GM12878 (cell line): Measurements from ENCODE around the gene ACSL1.

Source experiments
- DPF2 ChIP-seq: fragments of 450-650 bp; IDR thresholded peaks from 2 replicates; pipeline ENCODE4 v1.6.1; 2017; ENCODE audit warnings: mild to moderate bottlenecking
- JUND ChIP-seq: IDR thresholded peaks from 2 replicates; pipeline ENCODE4 v1.6.1; 2012; ENCODE audit warnings: low read depth, mild to moderate bottlenecking, low read length, improper control_type of control experiment, moderate library complexity
- MEF2A ChIP-seq: IDR thresholded peaks from 2 replicates; pipeline ENCODE4 v1.6.1; 2011; ENCODE audit warnings: low read depth, mild to moderate bottlenecking, low read length, moderate library complexity; ENCODE audit not compliant: insufficient read depth
- POLR2A ChIP-seq: IDR thresholded peaks from 2 replicates; pipeline ENCODE4 v1.6.1; 2011; ENCODE audit warnings: low read depth, mild to moderate bottlenecking, low read length
- TF ChIP-seq, protein P1 (sequence below), 3 experiments: IDR thresholded peaks in 2 of 3; conservative IDR thresholded peaks in 1 of 3; 2 replicates each; pipeline ENCODE4 v1.5.1; 2011; ENCODE audit warnings: low read depth in 3 of 3, low read length in 3 of 3, mild to moderate bottlenecking in 3 of 3, control low read depth in 2 of 3, moderate library complexity in 2 of 3, inconsistent platforms in 1 of 3, mixed read lengths in 1 of 3; ENCODE audit not compliant: control insufficient read depth in 2 of 3, insufficient read depth in 1 of 3; ENCODE audit errors: extremely low read depth in 1 of 3
- TF ChIP-seq, protein P2 (sequence below): IDR thresholded peaks from 2 replicates; pipeline ENCODE4 v1.6.1; 2011; ENCODE audit warnings: low read depth, low read length, improper control_type of control experiment, borderline replicate concordance
- TF ChIP-seq, protein P3 (sequence below): IDR thresholded peaks from 2 replicates; pipeline ENCODE4 v1.6.1; 2012; ENCODE audit warnings: improper control_type of control experiment, low read depth, low read length; ENCODE audit not compliant: insufficient replicate concordance
- TF ChIP-seq, protein P4 (sequence below): fragments of 450-650 bp; formaldehyde crosslinking; IDR thresholded peaks from 2 replicates; pipeline ENCODE4 v1.5.0; 2022; ENCODE audit warnings: mild to moderate bottlenecking, missing genetic modification characterization

DNA sequence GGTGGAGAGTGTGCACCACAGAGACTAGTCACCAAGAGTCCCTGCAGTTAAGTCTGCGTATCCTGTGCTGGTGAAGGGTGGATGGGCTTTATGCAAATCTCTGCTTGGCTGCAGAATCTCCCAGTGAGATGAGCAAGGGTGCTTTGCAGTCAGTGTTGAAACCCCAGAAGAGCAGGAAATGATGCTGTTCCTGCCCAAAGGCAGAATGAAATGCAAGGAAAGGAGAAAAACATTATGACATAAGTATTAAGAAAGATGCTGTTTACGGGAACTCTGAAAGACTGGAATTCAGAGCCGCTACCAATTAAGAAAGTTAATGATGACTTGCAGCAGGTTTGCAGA, 25.4 kb upstream of the ACSL1 start:
- TF ChIP-seq, protein P1, sequence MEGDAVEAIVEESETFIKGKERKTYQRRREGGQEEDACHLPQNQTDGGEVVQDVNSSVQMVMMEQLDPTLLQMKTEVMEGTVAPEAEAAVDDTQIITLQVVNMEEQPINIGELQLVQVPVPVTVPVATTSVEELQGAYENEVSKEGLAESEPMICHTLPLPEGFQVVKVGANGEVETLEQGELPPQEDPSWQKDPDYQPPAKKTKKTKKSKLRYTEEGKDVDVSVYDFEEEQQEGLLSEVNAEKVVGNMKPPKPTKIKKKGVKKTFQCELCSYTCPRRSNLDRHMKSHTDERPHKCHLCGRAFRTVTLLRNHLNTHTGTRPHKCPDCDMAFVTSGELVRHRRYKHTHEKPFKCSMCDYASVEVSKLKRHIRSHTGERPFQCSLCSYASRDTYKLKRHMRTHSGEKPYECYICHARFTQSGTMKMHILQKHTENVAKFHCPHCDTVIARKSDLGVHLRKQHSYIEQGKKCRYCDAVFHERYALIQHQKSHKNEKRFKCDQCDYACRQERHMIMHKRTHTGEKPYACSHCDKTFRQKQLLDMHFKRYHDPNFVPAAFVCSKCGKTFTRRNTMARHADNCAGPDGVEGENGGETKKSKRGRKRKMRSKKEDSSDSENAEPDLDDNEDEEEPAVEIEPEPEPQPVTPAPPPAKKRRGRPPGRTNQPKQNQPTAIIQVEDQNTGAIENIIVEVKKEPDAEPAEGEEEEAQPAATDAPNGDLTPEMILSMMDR (IDR thresholded peaks at IDR 0.05 in 2 of 3, conservative IDR thresholded peaks at IDR 0.05 in 1 of 3; ENCODE audit: control insufficient read depth in 2 of 3, extremely low read depth in 1 of 3, insufficient read depth in 1 of 3, low read depth in 3 of 3, low read length in 3 of 3): no peak
- TF ChIP-seq POLR2A: no peak
- TF ChIP-seq, protein P2, sequence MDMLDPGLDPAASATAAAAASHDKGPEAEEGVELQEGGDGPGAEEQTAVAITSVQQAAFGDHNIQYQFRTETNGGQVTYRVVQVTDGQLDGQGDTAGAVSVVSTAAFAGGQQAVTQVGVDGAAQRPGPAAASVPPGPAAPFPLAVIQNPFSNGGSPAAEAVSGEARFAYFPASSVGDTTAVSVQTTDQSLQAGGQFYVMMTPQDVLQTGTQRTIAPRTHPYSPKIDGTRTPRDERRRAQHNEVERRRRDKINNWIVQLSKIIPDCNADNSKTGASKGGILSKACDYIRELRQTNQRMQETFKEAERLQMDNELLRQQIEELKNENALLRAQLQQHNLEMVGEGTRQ: no peak
- TF ChIP-seq DPF2: no peak
- TF ChIP-seq JUND: no peak
- no peak for TF ChIP-seq MEF2A
- TF ChIP-seq, protein P3, sequence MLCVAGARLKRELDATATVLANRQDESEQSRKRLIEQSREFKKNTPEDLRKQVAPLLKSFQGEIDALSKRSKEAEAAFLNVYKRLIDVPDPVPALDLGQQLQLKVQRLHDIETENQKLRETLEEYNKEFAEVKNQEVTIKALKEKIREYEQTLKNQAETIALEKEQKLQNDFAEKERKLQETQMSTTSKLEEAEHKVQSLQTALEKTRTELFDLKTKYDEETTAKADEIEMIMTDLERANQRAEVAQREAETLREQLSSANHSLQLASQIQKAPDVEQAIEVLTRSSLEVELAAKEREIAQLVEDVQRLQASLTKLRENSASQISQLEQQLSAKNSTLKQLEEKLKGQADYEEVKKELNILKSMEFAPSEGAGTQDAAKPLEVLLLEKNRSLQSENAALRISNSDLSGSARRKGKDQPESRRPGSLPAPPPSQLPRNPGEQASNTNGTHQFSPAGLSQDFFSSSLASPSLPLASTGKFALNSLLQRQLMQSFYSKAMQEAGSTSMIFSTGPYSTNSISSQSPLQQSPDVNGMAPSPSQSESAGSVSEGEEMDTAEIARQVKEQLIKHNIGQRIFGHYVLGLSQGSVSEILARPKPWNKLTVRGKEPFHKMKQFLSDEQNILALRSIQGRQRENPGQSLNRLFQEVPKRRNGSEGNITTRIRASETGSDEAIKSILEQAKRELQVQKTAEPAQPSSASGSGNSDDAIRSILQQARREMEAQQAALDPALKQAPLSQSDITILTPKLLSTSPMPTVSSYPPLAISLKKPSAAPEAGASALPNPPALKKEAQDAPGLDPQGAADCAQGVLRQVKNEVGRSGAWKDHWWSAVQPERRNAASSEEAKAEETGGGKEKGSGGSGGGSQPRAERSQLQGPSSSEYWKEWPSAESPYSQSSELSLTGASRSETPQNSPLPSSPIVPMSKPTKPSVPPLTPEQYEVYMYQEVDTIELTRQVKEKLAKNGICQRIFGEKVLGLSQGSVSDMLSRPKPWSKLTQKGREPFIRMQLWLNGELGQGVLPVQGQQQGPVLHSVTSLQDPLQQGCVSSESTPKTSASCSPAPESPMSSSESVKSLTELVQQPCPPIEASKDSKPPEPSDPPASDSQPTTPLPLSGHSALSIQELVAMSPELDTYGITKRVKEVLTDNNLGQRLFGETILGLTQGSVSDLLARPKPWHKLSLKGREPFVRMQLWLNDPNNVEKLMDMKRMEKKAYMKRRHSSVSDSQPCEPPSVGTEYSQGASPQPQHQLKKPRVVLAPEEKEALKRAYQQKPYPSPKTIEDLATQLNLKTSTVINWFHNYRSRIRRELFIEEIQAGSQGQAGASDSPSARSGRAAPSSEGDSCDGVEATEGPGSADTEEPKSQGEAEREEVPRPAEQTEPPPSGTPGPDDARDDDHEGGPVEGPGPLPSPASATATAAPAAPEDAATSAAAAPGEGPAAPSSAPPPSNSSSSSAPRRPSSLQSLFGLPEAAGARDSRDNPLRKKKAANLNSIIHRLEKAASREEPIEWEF: no peak
- TF ChIP-seq, protein P4, sequence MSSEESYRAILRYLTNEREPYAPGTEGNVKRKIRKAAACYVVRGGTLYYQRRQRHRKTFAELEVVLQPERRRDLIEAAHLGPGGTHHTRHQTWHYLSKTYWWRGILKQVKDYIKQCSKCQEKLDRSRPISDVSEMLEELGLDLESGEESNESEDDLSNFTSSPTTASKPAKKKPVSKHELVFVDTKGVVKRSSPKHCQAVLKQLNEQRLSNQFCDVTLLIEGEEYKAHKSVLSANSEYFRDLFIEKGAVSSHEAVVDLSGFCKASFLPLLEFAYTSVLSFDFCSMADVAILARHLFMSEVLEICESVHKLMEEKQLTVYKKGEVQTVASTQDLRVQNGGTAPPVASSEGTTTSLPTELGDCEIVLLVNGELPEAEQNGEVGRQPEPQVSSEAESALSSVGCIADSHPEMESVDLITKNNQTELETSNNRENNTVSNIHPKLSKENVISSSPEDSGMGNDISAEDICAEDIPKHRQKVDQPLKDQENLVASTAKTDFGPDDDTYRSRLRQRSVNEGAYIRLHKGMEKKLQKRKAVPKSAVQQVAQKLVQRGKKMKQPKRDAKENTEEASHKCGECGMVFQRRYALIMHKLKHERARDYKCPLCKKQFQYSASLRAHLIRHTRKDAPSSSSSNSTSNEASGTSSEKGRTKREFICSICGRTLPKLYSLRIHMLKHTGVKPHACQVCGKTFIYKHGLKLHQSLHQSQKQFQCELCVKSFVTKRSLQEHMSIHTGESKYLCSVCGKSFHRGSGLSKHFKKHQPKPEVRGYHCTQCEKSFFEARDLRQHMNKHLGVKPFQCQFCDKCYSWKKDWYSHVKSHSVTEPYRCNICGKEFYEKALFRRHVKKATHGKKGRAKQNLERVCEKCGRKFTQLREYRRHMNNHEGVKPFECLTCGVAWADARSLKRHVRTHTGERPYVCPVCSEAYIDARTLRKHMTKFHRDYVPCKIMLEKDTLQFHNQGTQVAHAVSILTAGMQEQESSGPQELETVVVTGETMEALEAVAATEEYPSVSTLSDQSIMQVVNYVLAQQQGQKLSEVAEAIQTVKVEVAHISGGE (CRISPR knock-in tag): no peak
